Suppressor macrophage (primary cell): ENCODE data around the gene CETP.
"Not testable (repeated sequence)": the region's sequence is repeated elsewhere in the genome, so short reads cannot be mapped to it uniquely, and the experiment has no call there.

Experiments
- DNase-seq, 4 experiments: peaks; one replicate each; pipeline ENCODE4 v3.0.0-alpha.2; 2020 to 2022

The CETP gene

GRCh38 chr16:56982695-56983094, 20.9 kb downstream of the CETP start:
- no peak for DNase-seq

DNA sequence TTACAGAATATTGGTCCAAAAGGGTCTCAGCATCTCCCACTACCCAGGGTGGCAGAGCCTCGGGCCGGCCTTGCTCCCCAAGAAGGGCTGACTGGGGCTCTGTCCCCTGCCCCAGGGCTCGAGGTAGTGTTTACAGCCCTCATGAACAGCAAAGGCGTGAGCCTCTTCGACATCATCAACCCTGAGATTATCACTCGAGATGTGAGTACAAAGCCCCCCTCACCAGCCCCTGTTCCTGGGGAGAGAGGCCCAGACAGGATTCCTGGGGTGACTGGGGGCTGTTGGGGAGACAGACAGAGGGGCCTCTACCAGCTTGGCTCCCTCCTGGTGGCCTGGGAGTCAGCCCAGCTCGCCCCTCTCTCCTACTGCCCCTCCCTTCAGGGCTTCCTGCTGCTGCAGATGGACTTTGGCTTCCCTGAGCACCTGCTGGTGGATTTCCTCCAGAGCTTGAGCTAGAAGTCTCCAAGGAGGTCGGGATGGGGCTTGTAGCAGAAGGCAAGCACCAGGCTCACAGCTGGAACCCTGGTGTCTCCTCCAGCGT, 21.5 kb downstream of the CETP start:
- DNase-seq, result no peak

GRCh38 chr16:56984639-56985038, 22.9 kb downstream of the CETP start:
- no peak for DNase-seq

- peak; percentile 55 to 83 (median 74) for DNase-seq
These were observed 23.7 kb downstream of the CETP start for GRCh38 chr16:56985288-56985961.

DNA sequence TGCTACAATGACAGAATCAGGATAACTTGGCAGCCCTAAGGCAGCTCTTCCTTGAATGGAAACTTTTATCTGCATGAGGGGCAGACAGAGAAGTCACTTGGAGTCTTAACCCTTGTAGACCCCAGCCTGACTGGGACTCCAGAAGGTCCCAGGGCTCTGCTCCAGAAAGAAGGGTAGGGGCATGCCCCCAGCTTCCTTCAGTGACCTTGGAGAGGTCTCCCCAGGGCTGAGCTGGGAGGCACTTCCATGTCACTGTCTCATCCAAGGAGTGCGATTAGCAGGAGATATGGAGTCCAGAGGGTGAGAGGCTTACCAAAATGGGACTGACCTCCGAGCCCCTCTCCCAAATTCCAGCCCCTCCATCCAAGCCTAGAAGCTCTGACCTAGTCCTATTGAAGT, 24.2 kb downstream of the CETP start:
- DNase-seq, result no peak

DNA sequence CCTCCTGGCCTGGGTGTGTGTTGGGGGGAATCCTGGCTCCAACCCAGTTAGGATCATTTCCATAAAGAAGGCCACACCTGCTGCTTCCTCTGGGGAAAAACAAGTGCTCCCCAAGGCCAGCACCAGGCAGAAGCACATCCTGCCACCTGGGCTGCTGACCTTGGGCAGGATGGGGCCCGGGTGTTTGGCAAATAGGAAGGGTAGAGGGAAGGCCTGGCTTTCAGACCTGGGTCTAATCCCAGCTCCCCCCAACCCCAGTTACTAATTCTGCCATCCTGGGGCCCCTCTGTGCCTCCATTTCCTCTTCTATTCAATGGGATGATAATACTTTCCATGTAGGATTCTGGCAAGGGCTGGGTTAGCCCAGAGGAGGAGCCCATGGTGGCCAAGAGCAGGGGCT, 24.6 kb downstream of the CETP start:
- no peak for DNase-seq

DNA sequence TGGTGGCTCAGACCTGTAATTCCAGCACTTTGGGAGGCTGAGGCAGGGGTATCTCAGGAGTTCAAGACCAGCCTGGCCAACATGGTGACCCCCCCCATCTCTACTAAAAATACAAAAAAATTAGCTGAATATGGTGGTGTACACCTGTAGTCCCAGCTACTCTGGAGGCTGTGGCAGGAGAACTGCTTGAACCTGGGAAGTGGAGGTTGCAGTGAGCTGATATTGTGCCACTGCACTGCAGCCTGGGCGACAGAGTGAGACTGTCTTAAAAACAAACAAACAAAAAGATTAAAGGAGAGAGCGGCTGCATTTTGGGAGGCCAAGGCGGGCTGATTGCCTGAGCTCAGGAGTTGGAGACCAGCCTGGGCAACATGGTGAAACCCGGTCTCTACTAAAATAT, 25.2 kb downstream of the CETP start:
- not testable (repeated sequence) for DNase-seq

DNA sequence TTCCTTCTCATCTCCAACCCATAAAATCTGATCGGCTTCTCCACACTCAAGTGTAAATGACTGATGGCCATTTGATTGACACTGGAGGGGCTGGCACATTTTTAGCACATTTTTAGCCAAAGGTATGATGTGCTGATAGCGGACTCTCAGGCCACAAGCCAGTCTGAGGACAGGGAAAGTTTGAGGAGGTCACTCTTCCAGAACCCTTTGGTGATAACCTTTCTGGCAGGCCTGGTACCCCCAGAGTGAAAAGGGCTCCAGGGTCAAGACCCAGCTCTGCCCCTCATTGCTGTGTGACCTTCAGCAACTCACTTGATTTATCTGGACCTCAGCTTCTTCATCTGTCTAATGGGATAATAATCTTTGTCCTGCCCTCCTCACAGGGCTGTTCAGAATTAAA, 25.9 kb downstream of the CETP start:
- no peak for DNase-seq

- peak in 2 of 4 experiments; percentile 28 to 31 for DNase-seq
These were observed 26.6 kb downstream of the CETP start for GRCh38 chr16:56988161-56988947.

DNA sequence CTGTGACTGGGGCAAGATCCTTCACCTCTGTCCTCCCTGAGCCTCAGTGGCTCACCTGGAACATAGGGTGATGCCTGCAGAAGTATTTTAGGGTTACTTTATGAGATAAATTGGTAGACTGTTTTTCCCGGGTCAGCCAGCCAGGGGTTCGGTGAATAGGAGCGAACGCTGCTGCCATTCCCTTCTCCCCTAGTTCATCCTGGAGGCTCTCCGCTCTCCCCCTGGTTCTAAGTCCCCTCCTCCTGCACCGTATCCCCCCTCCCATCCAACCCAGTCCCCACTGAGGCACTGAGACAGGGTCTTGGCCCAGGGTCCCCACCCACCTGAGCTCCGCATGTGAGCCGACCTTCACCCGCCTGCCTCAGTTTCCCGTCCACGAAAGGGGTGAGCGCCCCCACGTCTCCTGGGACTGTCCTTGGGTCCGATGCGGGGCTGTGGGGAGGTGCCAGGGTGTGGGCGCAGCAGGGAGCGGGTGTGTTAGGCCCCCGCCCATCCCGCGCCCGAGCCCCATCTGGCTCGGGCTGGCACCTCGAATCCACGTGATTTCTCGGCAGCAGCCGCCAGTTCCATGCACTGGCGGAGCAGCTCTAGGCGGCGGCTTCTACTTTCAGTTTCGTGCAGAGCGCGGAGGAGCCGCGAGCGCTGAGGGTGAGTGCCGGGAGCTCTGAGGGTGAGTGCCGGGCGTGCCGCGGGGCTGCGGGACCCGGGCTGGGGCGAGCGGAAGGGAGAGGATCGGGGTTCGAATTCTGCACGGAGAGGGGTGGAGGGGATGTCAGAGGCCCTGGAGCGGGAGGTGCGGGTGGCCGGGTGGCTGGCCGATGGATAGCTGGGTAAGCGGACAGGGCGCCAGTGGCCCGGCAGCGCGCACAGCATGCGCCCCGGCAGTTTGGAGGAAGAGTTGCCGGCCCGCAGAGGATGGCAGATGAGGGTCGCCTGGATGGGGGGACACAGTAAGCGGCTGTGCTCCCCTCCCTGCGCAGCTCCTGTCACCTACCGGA, 27.5 kb downstream of the CETP start, which contains the start of gene NLRC5:
Gene NLRC5, plus strand, starts transcription at position 610 of the 998 bp plus-strand sequence. CDS start 31,156 bp downstream, outside the sequence.
- peak; percentile 83 to 93 (median 91) for DNase-seq

GRCh38 chr16:56989988-56990387, 28.2 kb downstream of the CETP start:
- no peak for DNase-seq

GRCh38 chr16:56990407-56991286, 28.9 kb downstream of the CETP start:
- DNase-seq, result no peak

DNA sequence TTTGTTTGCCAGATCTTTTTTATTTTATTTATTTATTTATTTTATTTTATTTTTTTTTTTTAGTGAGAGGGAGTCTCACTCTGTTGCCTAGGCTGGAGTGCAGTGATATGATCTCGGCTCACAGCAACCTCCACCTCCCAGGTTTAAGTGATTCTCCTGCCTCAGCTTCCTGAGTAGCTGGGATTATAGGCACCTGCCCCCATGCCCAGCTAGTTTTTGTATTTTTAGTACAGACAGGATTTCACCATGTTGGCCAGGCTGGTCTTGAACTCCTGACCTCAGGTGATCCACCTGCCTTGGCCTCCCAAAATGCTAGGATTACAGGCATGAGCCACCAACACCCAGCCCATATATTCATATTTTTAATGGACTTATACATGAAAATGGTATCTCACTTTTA, 30.7 kb downstream of the CETP start:
- DNase-seq, result not testable (repeated sequence)

- peak in 2 of 4 experiments; percentile 37 to 48 for DNase-seq
These were observed 31.5 kb downstream of the CETP start for GRCh38 chr16:56993204-56993603.

DNA sequence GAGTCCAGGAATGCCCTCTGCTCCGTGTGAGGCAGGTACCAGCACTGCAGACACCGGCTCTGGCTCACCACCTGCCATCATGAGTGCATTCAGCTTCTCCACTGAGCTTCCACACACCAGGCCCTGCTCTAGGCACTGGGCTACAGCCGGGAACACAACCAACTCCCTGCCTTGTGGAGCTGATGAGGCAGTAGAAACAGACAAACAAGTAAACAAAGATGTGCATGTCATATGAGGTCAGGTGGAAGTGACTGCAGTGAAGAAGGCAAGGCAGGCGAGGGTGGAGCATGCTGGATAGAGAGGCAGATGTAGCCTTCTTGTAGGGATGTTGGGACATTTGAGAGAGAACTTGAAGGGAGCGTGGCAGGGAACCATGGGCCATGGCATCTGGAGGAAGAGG, 32.6 kb downstream of the CETP start:
- DNase-seq, result no peak

DNA sequence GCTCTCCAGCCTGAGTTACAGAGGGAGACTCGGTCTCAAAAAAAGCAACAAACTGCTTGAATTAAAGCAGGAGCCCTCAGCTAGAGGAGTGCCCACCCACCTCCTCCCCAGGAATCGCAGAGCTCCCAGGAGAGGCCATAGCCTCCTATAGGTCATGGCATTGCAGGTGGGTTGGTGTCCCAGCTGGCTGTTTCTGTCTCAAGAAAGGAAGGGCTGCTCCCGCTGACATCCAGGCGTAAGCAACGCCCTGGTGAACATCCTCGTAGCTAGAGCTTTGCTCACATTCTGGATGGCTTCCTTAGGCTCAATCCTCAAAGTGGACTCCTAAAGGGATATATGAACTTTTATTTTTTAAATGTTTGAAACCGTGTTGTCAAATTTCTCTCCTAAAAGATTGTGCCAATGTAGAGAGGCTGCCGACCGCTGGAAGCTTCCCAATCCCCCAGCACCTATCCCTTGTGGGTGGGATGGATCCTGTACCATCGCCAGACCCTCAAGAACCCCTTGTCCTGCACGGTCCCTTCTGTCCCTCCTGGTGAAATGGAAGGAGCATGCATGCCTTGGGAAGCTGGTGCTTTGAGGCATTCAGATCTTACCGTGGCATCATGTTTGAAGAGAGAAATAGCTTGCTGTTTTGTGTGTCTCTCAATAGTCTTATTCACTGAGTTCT, 33.5 kb downstream of the CETP start:
- no peak for DNase-seq

GRCh38 chr16:56997264-56997663, 35.5 kb downstream of the CETP start:
- DNase-seq, result no peak

GRCh38 chr16:56997931-56998330, 36.2 kb downstream of the CETP start:
- no peak for DNase-seq

GRCh38 chr16:56998352-56998751, 36.6 kb downstream of the CETP start:
- DNase-seq, result no peak

DNA sequence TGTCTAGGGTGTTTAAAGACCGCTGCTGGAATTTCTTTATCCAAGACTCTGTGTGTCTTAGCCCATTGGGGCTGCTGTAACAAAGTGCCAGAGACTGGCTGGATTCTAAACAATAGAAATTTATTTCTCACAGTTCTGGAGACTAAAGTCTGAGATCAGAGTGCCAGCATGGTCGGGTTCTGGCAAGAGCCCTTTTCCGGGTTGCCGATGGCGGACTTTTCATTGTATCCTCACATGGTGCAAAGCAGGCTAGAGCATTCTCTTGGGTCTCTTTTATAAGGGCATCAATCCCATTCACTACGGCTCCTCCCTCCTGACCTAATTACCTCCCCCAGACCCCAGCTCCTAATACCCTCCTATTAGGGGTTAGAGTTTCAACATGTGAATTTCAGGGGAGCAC, 37.1 kb downstream of the CETP start:
- no peak for DNase-seq
